ENCODE results near the gene UNKL.
A peak's percentile ranks its signal among the peaks of the same experiment; 100 is the strongest.

Gene UNKL, protein sequence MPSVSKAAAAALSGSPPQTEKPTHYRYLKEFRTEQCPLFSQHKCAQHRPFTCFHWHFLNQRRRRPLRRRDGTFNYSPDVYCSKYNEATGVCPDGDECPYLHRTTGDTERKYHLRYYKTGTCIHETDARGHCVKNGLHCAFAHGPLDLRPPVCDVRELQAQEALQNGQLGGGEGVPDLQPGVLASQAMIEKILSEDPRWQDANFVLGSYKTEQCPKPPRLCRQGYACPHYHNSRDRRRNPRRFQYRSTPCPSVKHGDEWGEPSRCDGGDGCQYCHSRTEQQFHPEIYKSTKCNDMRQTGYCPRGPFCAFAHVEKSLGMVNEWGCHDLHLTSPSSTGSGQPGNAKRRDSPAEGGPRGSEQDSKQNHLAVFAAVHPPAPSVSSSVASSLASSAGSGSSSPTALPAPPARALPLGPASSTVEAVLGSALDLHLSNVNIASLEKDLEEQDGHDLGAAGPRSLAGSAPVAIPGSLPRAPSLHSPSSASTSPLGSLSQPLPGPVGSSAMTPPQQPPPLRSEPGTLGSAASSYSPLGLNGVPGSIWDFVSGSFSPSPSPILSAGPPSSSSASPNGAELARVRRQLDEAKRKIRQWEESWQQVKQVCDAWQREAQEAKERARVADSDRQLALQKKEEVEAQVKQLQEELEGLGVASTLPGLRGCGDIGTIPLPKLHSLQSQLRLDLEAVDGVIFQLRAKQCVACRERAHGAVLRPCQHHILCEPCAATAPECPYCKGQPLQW

DNA sequence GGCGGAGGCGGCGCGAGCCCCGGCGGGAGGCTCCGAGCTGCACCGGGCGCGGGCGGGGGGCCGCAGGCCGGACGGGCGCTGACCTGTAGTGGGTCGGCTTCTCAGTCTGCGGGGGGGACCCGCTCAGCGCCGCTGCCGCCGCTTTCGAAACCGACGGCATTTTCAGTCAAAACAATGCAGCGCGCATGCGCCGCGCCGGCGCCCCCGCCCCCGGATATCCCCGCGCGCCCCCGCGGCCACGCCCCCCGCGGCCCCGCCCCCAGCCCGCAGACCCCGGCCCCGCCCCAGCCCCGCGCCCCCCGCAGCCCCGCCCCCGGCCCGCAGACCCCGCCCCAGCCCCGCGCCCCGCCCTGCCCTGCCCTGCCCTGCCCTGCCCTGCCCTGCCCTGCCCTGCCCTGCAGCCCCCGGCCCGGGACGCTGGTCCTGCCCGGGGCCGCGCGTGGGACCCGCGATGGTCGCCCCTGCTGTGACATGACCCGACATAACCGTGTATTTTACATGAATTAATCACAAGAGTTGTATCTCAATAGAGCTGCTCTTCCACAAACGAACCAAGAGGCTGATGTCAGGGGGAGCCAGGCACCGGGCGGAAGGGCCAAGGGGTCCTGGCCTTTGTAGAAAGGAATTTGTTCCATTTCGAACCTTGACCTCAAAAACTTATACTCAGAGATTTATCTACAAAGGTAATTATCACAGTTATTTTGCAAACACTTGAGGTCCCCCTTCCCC, at the start of gene UNKL:
Gene UNKL, minus strand, starts transcription at position 173 of the 729 bp plus-strand sequence. Its CDS starts 13 bp downstream, at position 160.
- peak; percentile 85 to 86 for DNase-seq

DNA sequence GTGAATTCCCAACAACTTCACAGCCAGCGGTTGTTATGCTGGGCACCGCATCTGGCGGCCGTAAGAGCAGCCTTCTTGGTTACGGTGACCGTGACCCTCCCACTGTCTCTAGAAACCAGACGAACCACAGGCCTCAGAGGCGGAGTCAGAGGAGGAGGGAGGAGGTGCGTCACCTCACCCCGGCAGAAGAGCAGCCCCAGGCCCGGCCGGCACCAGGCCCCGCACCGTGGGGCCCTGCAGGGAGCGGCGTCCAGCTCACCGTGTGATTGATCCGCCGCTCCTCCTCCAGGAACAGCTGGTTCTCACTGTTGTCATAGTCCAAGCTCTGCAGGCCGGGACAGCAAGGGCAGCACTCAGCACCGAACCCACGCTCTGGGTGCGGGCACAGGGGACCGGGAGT, 46.6 kb upstream of the UNKL start:
- DNase-seq, result no peak

DNA sequence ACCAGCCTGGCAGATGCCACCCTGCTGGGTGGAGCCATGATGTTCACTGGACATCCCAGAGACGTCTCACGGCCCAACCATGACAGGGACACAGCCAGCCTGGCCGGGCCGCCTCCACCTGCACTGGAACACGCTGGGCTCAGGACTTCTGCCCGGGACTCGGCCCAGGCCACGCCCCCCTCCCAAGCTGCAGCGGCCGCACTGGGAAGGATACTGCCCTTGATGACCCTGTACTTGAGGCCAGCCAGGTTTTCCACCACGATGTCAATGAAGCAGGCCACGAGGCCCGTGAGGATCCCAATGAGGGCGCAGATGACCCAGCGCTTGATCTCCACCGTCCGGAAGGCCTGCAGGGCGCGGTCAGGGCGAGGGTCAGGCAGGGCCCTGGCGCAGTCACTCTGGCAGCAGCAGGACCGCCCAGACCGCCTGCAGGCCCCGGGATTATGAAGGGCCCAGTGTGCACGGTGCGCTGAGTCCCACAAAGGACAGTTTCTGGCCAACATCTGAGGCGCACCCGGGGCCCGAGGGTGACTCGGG, 46.2 kb upstream of the UNKL start:
- DNase-seq, result no peak

DNA sequence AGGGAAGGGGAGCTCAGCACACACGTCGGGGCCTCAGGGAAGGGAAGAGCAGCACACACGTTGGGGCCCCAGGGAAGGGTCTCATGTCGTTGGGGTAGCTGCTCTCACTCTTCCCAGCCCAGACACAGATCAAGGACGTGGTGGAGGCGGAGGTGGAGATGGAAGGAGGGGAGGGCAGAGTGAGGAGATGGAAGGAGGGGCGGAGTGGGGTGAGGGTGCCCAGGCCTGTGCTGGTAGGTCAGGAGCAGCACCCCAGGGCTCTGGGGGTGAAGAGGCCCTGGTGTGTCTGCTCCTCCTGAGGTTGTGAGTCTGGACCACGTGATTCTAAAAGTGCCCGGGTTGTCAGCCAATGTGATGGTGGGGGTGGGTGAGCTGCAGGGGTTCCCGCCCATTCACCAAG, 45.5 kb upstream of the UNKL start:
- DNase-seq, result no peak

DNA sequence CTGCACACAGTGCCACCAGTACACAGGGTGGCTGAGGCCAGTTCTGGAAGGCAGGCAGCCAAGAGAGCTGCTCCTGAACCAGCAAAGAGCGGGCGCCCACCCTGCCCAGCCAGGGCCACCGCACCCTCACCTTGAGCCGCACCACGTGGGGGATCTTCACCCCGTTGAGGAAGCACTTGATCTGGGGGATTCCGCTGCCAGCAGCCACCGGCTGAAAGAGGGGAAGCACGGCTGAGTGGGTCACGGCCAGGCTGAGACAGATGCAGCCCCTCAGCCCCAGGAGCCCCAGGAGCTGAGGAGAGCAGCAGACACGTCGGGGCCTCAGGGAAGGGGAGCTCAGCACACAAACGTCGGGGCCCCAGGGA, 44.5 kb upstream of the UNKL start:
- DNase-seq, result peak in 1 of 2 donors; percentile 80

DNA sequence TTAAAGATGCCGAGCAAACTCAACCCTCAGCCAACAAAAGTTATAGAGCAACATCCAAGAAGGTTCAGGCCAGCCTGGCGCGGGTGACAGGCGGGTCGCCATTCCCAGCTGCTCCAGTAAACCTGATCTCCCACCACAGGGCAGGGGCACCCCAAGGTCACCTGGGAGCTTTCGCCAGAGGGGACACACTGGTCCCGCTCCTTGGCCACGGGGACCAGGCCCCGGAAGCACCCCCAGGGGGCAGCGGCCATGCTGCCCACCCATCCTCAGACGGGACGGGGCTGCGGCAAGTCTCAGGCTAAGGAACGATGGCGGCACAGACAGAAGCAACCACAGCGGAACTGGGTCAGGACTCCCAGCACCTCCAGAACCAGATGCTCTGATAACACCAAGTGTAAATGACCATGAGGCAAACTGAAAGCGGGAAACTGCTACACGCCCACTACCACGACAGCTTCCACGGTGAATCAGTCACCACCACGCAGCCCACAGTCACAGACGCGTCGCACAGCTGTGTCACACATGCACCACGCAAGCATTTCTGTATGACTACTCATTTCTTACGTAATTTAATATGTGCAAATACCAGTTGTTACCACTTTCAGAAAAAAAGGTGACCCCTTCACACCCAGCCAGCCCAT, 44.0 kb upstream of the UNKL start:
- DNase-seq, result peak in 1 of 2 donors; percentile 47

DNA sequence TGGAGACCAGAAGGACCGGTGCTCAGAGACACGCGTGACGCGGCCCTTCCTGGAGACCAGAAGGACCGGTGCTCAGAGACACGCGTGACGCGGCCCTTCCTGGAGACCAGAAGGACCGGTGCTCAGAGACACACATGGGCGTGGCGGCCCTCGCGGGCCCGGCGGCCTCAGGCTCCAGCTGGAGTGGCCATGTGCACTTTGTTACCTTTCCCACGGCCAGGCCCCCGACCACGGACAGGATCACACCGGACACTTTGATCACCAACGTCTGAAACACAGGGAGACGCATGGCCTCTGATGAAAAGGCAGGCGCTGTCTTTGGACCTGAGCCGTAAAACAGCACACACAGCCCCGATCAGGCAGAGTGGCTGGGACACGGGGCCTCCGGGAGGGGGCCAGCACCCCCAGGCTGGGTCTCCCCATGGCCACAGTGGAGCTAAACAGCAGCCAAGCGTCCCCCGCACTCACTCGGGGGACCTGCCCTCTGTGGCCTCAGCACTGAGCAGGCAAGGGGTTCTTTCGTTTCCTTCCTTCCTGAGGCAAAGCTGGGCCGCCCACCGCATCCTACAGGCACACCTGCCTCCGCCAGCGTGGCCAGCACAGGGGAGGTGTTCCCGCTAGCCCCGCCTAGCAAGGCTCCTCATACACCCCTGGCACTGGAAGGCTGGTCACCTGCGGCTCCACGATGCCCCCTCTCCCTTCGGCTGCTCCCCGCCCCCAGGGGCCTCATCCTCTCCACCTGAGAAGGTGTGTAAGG, 43.2 kb upstream of the UNKL start:
- DNase-seq, result no peak

DNA sequence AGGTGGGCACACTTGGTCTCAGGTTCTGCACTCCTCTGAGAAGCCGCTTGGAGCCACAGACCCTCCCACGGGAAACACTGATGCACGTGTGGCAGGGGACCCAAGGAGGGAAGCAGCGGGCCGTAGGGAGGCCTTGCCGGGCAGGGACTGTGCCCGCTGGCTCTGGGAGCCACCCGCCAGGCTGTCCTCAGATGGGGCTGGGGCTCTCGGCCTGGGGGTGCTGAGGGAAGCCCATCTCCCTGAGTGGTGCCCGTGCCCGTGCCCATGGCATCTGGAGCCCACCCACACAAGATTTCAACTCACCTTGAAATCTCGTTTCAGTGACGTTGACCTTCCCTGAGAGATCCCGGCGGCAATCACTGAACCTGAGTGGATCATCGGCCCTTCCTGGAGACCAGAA, 42.4 kb upstream of the UNKL start:
- DNase-seq, result no peak

DNA sequence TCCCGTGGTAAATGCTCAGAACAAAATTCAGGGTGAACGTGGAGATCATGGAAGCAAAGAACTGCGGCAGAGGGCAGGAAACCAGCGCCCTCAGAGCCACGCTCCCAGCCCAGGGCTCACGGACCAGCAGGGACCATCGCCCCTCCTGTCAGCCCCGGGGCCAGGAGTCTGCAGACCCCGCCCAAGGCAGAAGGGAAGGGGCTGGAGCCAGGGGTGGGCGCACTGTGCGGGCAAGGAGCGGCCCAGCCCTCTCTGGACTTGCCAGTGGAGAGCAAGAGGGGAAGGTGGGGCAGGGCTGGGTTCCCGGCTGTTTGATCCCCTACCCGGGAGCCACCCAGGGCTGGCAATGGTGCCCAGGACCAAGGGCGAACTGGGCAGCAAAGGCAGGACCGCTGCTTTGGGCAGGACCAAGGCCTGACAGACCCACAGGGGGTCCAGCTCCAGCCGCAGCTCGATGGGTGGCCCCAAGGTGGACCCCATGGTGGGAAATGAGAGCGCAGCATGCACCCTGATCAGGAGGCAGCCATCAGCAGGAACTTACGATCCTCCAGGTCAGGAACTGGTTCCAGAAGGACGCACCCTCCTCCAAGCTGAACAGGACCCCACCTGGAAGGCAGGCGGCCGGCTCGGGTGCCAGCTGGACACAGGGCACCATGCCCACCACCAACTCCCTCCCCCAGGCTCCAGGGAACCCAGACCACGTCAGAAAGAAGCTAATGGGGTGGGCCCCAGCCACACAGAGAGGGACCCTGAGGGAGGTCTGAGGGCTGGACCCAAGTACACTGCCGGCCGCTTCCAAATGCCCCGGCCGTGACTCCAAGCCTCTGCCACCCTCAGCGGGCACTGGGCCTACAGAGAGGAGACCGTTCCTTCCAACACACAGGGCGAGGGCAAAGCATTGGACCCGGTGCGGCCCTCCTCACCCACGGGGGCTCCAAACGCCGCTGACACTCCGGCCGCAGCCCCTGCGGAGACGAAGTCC, 41.0 kb upstream of the UNKL start:
- DNase-seq, result no peak

DNA sequence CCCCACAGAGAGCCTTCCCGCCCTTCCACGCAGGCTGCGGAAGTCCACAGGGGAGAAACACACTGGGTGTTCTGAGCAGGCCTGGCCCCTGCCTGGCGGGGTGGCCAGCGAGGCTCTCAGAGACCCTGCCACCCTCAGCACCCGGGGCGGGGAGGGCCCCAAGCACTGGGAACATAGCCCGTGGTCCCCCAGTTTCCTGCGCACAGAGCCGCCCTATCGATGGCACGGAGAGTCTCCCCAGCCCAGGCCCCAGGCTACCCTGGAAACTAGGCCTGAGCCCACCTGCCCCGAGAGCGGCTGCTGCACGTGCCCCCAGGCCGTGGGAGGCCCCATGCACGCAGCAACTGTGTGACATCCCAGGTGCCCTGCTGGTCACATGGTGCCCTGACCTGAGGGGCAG, 40.1 kb upstream of the UNKL start:
- no peak for DNase-seq

DNA sequence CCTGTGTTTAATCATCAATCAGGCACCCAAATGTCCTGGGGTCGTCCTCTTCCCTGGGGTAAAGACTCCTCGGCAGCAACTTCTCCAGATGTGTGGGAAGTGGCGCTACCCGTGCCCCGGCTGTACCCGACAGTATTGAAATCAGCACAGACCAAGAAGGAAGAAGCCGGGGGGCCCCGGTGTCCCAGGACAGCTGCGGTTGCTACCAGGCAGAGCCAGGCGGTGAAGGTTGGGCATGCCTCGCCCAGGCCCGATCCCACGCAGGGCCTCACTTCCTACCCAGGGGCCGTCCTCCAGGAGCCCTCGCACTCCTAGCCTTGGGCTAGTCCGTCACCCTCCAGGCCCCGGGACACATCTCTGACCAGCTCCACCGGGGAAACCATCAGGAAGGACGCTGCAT, 38.8 kb upstream of the UNKL start:
- no peak for DNase-seq

DNA sequence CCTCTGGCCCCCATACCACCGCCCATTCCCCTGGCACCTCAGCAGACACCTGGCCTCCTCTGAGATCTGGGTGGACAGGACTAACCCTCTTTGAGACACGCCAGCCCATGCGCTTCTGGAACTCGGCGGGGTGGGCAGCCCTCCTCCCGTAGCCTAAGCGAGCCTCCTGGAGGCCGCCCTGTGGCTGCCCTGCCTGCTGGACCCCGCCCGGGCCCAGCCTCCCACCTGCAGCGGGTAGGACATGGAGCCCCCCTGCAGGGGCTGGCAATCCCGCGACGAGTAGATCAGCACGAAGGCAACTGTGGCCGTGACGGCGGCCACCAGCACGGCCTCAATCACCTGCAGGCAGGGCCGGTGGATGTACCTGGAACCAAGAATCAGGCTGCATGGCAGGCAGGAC, 38.0 kb upstream of the UNKL start:
- DNase-seq, result no peak

DNA sequence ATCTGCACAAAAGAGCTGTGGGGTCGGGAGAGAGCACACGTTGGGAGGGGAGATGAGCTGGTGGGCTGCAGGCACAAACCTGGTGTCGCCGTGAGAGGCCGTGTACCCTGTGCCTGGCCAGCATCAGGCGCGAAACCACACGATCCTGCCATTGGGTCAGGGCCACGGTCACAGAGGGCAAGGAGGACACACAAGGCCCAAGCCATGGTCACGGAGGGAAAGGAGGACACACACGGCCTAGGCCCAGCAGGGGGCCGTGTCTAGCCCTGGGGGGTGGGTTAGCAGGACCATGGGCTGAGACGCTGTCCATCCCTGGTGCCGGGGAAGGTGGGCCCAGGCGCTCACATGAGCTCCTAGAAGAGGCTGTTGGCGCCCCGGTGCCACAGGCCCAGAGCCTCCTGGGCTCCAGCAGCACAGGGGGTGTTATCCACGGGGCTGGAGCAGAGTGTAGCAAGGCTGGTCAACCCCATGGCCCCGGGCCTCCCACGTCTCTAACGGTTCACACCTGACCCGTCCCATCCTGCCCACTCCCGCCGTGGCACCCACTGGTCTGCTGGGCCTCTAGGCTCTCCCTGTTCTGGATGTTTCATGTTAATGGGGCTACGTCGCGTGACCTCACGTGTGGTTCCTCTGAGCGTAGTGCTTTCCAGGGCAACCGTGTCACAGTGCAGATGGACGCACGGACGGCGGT, 37.3 kb upstream of the UNKL start:
- DNase-seq, result no peak

DNA sequence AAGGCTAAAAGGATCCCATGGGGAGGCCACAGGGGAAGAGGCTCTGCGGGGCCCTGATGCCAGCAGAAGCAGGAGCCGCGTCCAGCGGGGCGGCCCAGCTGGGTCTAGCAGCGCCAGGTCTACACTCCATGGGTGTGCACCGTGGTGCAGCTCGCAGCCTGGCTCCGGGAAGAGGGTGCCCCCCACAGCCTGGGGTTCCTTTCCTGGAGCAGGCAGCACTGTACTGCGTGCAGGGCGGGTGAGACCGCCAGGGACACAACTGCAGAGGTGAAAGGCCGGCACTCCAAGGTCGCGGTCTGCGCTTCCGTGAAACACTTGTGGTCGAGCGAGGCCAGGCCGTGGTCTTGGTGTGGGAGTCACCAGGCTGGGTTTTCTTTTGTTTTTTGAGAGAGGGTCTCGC, 36.3 kb upstream of the UNKL start:
- no peak for DNase-seq

DNA sequence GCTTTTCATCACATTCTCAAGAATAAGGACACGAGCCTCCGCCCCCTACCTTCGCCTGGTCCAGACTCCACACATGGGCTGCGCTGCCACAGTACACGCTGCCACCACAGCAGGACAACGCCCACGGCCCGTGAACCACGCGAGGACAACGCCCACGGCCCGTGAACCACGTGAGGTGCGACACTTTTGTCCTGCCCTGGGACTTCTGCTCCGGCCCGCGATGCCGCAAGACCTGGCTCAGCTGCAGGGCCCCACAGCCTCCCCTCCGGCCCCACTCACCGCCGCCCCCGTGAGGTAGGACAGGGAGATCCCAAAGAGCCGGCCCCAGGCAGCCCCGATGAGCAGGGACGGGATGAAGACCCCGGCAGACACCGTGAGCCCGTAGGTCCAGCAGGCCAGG, 35.7 kb upstream of the UNKL start:
- DNase-seq, result no peak

DNA sequence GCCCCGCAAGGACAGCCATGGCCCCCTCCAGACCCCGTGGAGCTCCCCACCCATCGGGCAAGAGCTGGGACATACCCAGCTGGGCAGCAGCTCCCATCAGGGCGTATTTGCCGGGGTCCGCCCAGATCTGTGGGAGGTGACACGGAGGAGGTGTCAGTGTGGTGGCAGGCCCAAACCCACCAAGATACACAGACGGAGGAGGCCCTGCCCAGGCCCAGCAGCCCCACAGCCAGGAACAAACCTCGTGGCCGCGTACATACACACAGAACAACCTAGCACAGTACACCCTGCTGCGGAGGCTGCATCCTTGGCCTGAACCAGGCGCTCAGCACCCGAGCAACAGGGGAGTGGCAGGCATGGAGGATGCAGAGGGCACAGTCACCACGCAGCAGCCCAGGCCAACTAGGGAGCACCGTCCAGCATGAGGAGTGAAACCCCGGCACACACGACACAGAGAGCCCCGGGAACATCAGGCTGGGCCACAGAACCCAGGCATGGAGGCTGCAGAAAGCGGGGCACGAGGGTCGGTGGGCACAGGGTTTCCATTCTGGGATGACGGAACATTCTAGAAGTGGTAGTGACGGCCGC, 34.8 kb upstream of the UNKL start:
- no peak for DNase-seq

DNA sequence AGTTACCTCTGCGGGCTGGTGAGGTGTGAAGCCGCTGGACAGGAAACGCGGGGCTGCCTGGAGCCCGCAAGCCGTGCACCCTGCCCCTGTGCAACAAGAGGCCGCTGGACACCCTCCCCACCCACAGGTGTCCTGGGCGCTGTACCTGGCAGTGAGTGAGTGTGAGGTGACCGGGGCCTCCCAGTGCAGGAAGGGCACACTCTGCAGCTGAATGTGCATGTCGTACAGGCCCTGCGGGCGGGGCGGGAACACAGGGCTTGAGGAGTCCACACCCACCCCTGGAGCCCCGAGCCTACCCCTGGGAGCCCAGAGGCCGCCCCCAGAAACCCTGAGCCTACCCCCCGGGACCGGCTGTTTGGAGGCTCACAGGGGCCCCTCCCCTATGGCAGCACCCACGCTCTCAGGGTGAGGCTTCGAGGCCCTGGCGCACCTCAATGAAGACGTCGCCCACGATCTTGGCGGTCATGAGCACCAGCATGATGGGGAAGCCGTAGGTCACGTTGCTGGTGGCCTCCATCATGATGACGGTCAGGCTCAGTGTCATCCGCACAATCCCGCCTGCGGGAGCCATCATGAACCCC, 34.1 kb upstream of the UNKL start:
- DNase-seq, result no peak

DNA sequence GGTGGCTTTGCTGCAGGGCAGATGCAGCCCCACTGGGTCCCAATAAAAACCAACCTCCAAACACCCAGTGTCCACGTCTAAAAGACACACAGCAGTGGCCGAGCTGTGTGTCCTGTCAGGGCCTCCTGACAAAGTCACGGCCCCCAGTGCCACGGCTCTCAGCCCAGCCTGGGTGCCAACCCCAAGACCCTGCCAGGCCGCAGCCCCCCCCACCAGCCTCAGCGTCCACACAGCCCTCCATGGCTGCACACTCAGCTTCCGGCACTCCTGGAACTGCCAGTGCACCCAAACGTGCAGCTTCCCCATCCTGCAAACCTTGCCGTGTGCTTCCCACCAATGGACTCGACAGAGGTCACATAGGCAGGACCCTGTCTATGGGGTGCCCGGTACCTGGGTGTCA, 33.5 kb upstream of the UNKL start:
- no peak for DNase-seq

DNA sequence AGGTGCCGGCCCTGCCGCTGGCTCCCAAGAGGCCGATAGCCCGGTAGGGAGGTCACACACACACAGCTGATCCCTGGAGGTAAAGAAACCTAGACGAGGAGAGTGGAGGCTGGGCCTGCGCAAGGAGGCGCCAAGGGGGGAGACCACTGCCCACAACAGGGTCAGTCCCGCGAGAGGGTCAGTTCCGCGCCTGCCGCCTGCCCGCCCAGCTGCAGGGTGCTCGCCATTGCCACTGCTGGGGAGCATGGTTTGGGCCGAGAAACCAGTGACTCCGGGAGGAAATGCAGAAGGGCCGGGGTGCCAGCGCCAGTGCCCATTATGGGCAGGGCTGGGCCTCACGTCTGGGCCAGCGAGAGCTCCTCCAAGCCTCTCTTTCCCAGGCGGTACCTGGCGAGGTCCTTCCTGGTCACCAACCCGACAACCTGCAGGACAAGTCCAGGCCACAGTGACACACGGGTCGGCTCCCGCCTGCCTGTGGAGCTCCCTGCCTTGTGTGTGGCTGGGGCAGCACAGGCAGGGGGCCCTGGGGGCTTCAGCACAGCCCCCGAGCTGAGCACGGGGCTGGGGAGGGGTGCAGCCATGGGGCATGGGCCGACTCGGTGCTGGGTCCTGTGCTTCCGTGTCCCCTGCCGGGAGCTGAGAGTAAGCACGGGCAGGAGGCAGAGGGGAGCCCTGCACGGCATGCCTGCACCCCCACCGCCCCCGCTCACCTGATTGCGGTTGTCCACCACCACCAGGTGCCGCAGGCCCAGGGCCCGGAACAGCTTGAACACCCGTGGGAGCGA, 32.0 kb upstream of the UNKL start:
- DNase-seq, result no peak
